B cell (primary cell): Measurements from ENCODE around the gene AOC2. TPM values are rescaled to one million over a fixed set of nuclear protein-coding genes. Genes with fewer than 3 reads are reported as not detected.

Experiments used
- ATAC-seq: fragments of 200-7000 bp; cut with Tn5 transposase; one replicate; pipeline ENCODE4 v1.10.0; 2021; ENCODE audit warnings: low read depth, mild to moderate bottlenecking, moderate number of reproducible peaks, moderate library complexity
- CTCF ChIA-PET: fragments of 350-600 bp; sonication (Branson Sonifier 250); formaldehyde crosslinking; loops from one replicate; lab custom pipeline; 2021; ENCODE audit warnings: antibody characterized with exemption, inconsistent platforms; lab: Charles Lee
- POLR2A ChIA-PET: fragments of 350-600 bp; sonication (Branson Sonifier 250); formaldehyde crosslinking; loops from one replicate; lab custom pipeline; 2021; ENCODE audit warnings: antibody characterized with exemption; lab: Charles Lee
- DNase-seq: peaks from one replicate; pipeline ENCODE4 v3.0.0; 2013
- H2AFZ ChIP-seq: 2 replicates; pipeline ENCODE4 v1.6.1; 2012; ENCODE audit warnings: mild to moderate bottlenecking, low read depth, low read length; ENCODE audit not compliant: insufficient read depth, poor library complexity, severe bottlenecking
- H3K27ac ChIP-seq, 2 donors: 1 replicate in 1 of 2; 2 replicates in 1 of 2; pipeline ENCODE4 v1.5.1; 2012 to 2013; ENCODE audit warnings: low read length in 2 of 2, mild to moderate bottlenecking in 2 of 2, moderate library complexity in 1 of 2
- H3K27me3 ChIP-seq, 4 experiments: fragments of 200-600 bp in 1 of 4; sonication (generic) in 1 of 4; replicated peaks in 1 of 4; 1 replicate in 2 of 4; 2 replicates in 2 of 4; pipeline versions ENCODE4 v1.6.1 to v1.7.0; 2013 to 2016; ENCODE audit warnings: low read length in 3 of 4, mild to moderate bottlenecking in 2 of 4, mixed read lengths in 1 of 4, moderate library complexity in 1 of 4; ENCODE audit not compliant: insufficient read depth in 4 of 4, control insufficient read depth in 3 of 4; ENCODE audit errors: control extremely low read depth in 1 of 4
- H3K36me3 ChIP-seq, 2 experiments: replicated peaks in 1 of 2; 1 replicate in 1 of 2; 2 replicates in 1 of 2; pipeline versions ENCODE4 v1.6.1 to v1.7.1; 2013; ENCODE audit warnings: low read length in 1 of 2; ENCODE audit not compliant: insufficient read depth in 2 of 2, control insufficient read depth in 1 of 2; ENCODE audit errors: control extremely low read depth in 1 of 2, extremely low read depth in 1 of 2
- H3K4me1 ChIP-seq, 2 donors: fragments of 200-600 bp in 1 of 2; sonication (generic) in 1 of 2; 1 replicate in 1 of 2; 2 replicates in 1 of 2; pipeline versions ENCODE4 v1.5.1 to v1.6.1; 2013 to 2017; ENCODE audit warnings: low read length in 2 of 2; ENCODE audit not compliant: control insufficient read depth in 2 of 2, insufficient read depth in 2 of 2
- H3K4me2 ChIP-seq: replicated peaks from 2 replicates; pipeline ENCODE3; 2012; ENCODE audit warnings: mild to moderate bottlenecking, low read depth, low read length; ENCODE audit not compliant: poor library complexity, severe bottlenecking
- H3K4me3 ChIP-seq, 5 experiments: fragments of 200-600 bp in 1 of 5; sonication (generic) in 1 of 5; 1 replicate in 3 of 5; 2 replicates in 2 of 5; pipeline versions ENCODE4 v1.5.1 to v1.7.0; 2011 to 2016; ENCODE audit warnings: low read length in 4 of 5, mild to moderate bottlenecking in 4 of 5, low read depth in 2 of 5, control low read depth in 1 of 5, moderate library complexity in 1 of 5; ENCODE audit not compliant: insufficient read depth in 1 of 5; ENCODE audit errors: control extremely low read depth in 1 of 5, extremely low read depth in 1 of 5
- H3K79me2 ChIP-seq: fragments of 200-600 bp; sonication (generic); one replicate; pipeline ENCODE4 v1.6.0; 2016; ENCODE audit warnings: low read length; ENCODE audit not compliant: control insufficient read depth, insufficient read depth
- H3K9ac ChIP-seq: fragments of 200-600 bp; sonication (generic); 2 replicates; pipeline ENCODE4 v1.6.1; 2017; ENCODE audit warnings: mild to moderate bottlenecking, low read length, moderate library complexity
- H3K9me3 ChIP-seq, 3 donors: one replicate each; pipeline versions ENCODE4 v1.6.1 to v1.7.1; 2013; ENCODE audit warnings: low read length in 2 of 3; ENCODE audit not compliant: control insufficient read depth in 2 of 3, insufficient read depth in 1 of 3; ENCODE audit errors: control extremely low read depth in 1 of 3
- H4K20me1 ChIP-seq: 2 replicates; pipeline ENCODE4 v1.6.0; 2012; ENCODE audit warnings: mild to moderate bottlenecking, low read length; ENCODE audit not compliant: insufficient read depth, control insufficient read depth, poor library complexity, severe bottlenecking
- H3K27ac Mint-ChIP-seq: one replicate; pipeline ENCODE4 v1.8.0; 2021; ENCODE audit warnings: mixed read lengths
- H3K27me3 Mint-ChIP-seq: one replicate; pipeline ENCODE4 v1.8.0; 2021; ENCODE audit warnings: mixed read lengths
- H3K4me1 Mint-ChIP-seq: one replicate; pipeline ENCODE4 v1.8.0; 2021; ENCODE audit warnings: mixed read lengths
- H3K4me3 Mint-ChIP-seq: one replicate; pipeline ENCODE4 v1.8.0; 2021; ENCODE audit warnings: mixed read lengths
- H3K9me3 Mint-ChIP-seq: one replicate; pipeline ENCODE4 v1.8.0; 2022; ENCODE audit warnings: mixed read lengths; ENCODE audit not compliant: insufficient read depth
- CTCF ChIP-seq: fragments of 200-600 bp; IDR thresholded peaks from one replicate; pipeline ENCODE4 v1.8.0; 2022; ENCODE audit warnings: antibody characterized with exemption, mild to moderate bottlenecking
- EZH2 ChIP-seq: IDR thresholded peaks from 2 replicates; pipeline ENCODE4 v1.6.1; 2012; ENCODE audit warnings: borderline replicate concordance, low read depth, mild to moderate bottlenecking, moderate library complexity, low read length; ENCODE audit not compliant: insufficient read depth, poor library complexity, severe bottlenecking
- WGBS: methylation state at CpG from one replicate; pipeline ENCODE4 v1.1.5; 2013; ENCODE audit warnings: missing lambda C conversion rate; ENCODE audit not compliant: insufficient coverage; 5-methylcytosine and 5-hydroxymethylcytosine counted together
- intact Hi-C: fragments of 100-400 bp; cut with micrococcal nuclease; formaldehyde crosslinking; loops from one replicate; pipeline ENCODE4 v1.10.0; 2022
- polyA plus RNA-seq: library from polyadenylated mRNA; depleted of rRNA; stranded (reverse); fragments of >200 nt; gene quantifications from 2 replicates; pipeline ENCODE4 v1.2.3, GENCODE V29; 2012
- total RNA-seq, 2 donors: library from RNA; stranded (reverse); fragments of 120-200 nt in 1 of 2; gene quantifications; 1 replicate in 1 of 2; 2 replicates in 1 of 2; pipeline versions ENCODE4 v1.2.3 to v1.2.4, GENCODE V29; 2013 to 2022

AOC2 gene
- total and polyA plus RNA-seq, 2 donors (not counting 1 experiment from before 2014, with no cell fraction given) = 1.9 to 3.8 TPM

GRCh38 chr17:42844761-42845555 lies 578 bp downstream of the AOC2 start:
- peaks cover 2 to 54% of the 10 kb centered on the region in 2 experiments for H3K36me3 ChIP-seq

More at GRCh38 chr17:42844761-42845555, 578 bp downstream of the AOC2 start:
- no peaks in the 10 kb centered on the region for H3K4me1 Mint-ChIP-seq
- no peak overlapping the region for H2AFZ ChIP-seq
- ATAC-seq (no peak), DNase-seq (no peak)
- ChIA-PET CTCF (interaction anchor here (0.5 to 3.7 kb wide), 4 partner anchors 103 to 351 kb away, joined by 3 to 30 read pairs (median 3); partner anchors contain the start of gene RPL27), POLR2A (interaction anchor here (0.6 to 1.3 kb wide), 3 partner anchors 11 to 638 kb away, joined by 3 to 4 read pairs (median 4); no protein-coding TSS in a partner anchor)
- no peak overlapping the region for H3K4me2 ChIP-seq
- no peak overlapping the region for H3K27ac Mint-ChIP-seq
- no peaks in the 10 kb centered on the region for H3K4me1 ChIP-seq
- intact Hi-C loops = loop anchor here (10.0 kb wide), 1 partner anchor 90 kb away; no protein-coding TSS in a partner anchor
- no peaks in the 10 kb centered on the region for H3K9me3 Mint-ChIP-seq
- H3K27me3 ChIP-seq = no peaks in the 10 kb centered on the region
- H3K4me3 ChIP-seq = no peak overlapping the region
- no peaks in the 10 kb centered on the region for H3K27me3 Mint-ChIP-seq
- H3K9me3 ChIP-seq = no peaks in the 10 kb centered on the region
- TF ChIP-seq CTCF = no peak
- TF ChIP-seq EZH2 = no peak
- no peaks in the 10 kb centered on the region for H4K20me1 ChIP-seq
- no peak overlapping the region for H3K9ac ChIP-seq
- H3K79me2 ChIP-seq = no peaks in the 10 kb centered on the region
- WGBS = over 99% methylated on average over 19 of the region's 24 CpGs
- H3K4me3 Mint-ChIP-seq = no peak overlapping the region
- H3K27ac ChIP-seq = no peak overlapping the region
